GM13976 (cell line): ENCODE measurements around the gene DDN.

Experiments
- DNase-seq: peaks from one replicate; pipeline ENCODE4 v3.0.0; 2012; ENCODE audit warnings: low spot score
- CTCF ChIP-seq: IDR thresholded peaks from 2 replicates; pipeline ENCODE4 v1.5.1; 2012; ENCODE audit warnings: borderline replicate concordance, mild to moderate bottlenecking; ENCODE audit not compliant: insufficient read depth; ENCODE audit errors: extremely low read depth, missing control alignments, control extremely low read depth
- in situ Hi-C: fragments of 300-500 bp; cut with MboI; formaldehyde crosslinking; loops from one replicate; pipeline ENCODE4 v1.12.0; 2022; ENCODE audit warnings: low sequenced_read_pairs, mixed read lengths, inconsistent platforms; ENCODE audit not compliant: unreplicated experiment

The DDN gene

GRCh38 chr12:48972952-48973483 is 26.2 kb downstream of the DDN start:
- in situ Hi-C loops = no loop called here
- DNase-seq = no peak
- no peak for TF ChIP-seq CTCF

GRCh38 chr12:48972213-48972951 is 26.8 kb downstream of the DDN start:
- in situ Hi-C loops = no loop called here
- DNase-seq = peak; percentile 45
- no peak for TF ChIP-seq CTCF

GRCh38 chr12:48970702-48971334 is 28.4 kb downstream of the DDN start:
- no peak for DNase-seq
- in situ Hi-C loops = no loop called here
- no peak for TF ChIP-seq CTCF

GRCh38 chr12:48969833-48970701 is 29.1 kb downstream of the DDN start:
- in situ Hi-C loops = no loop called here
- peak; percentile 77 for DNase-seq
- TF ChIP-seq CTCF = no peak

GRCh38 chr12:48969160-48969771 is 29.9 kb downstream of the DDN start:
- TF ChIP-seq CTCF = no peak
- in situ Hi-C loops = no loop called here
- DNase-seq = no peak

- DNase-seq = peak; percentile 76
- no peak for TF ChIP-seq CTCF
- in situ Hi-C loops = no loop called here
Observed at GRCh38 chr12:48968467-48968866, 30.7 kb downstream of the DDN start.
